Stimulated activated CD8-positive, alpha-beta memory T cell treated with anti-CD3 and anti-CD28 coated beads, Interleukin-7, amount 100 ng/mL, for 4 hours (primary cell): ENCODE results near the gene F10.

Experiments used
- DNase-seq, 2 donors: peaks; one replicate each; pipeline ENCODE4 v3.0.0-alpha.2; 2020; ENCODE audit warnings: low read depth in 2 of 2

F10 gene

DNA sequence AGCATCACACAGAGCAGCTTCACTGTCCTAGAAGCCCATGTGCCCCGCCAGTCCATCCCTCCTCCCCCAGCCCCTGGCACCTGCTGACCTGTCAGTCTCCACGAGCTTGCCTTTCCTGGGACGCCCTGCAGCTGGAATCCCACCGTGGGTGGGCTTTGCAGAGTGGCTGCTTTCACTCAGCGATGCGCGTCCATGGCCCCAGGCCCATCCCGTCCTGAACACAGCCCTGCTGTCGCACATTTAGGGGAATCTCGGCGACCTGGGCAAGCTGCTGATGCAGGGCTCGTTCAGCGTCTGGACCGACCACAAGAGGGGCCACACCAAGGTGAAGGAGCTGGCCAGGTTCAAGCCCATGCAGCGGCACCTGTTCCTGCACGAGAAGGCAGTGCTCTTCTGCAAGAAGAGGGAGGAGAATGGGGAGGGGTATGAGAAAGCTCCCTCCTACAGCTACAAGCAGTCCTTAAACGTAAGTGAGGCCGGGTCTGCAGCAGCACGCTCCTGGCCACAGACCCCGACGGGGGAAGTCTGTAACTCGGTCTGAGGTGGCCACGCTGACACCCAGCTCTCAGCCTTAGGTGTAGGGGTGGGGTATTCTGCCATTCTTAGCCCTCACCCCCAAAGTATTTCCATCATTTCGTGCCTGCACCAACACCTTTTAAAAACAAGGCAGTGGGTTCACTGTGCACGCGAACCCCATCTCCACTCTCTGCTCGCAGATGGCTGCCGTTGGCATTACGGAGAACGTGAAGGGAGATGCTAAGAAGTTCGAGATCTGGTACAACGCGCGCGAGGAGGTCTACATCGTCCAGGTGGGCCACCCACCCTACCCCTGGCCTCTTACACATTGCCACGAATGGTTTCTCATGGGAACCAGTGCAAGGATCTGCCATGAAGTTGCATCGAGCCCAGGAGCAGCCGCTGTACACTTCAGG is 35.3 kb upstream of the F10 start:
- no peak for DNase-seq

DNA sequence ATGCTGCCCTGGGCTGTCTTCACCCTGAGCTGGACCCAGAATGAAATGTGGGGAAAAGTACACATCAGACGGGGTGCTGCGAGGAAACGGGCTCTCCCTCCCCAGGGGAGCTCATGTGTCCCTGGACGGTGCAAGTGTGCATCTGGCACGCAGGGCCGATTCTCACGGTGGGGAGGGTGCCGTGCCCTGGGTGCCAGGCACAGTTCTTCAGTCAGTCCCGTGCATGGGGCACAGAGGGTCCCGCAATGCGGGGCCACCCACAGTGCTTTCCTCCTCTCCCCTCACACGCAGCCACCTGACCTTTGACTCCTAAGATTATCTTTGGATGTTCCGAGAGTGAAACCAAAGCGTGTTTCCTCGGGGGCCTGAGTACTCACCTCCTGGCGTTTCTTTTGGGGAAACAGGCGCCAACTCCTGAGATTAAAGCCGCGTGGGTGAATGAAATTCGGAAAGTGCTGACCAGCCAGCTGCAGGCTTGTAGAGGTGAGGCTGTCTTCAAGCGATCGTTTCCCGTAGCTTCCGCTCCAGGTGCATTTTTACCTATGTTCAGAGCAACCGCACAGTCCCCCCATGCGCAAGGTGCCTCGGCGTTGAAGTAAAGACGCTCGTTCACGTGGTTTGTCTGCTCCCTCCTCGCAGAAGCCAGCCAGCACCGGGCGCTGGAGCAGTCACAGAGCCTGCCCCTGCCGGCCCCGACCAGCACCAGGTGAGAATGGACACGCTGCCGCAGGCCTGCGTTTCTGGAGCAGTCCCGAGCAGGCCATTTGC is 34.5 kb upstream of the F10 start:
- no peak for DNase-seq

GRCh38 chr13:113088691-113089020 is 33.9 kb upstream of the F10 start:
- DNase-seq: no peak

GRCh38 chr13:113089693-113090414 is 32.7 kb upstream of the F10 start:
- DNase-seq: no peak

DNA sequence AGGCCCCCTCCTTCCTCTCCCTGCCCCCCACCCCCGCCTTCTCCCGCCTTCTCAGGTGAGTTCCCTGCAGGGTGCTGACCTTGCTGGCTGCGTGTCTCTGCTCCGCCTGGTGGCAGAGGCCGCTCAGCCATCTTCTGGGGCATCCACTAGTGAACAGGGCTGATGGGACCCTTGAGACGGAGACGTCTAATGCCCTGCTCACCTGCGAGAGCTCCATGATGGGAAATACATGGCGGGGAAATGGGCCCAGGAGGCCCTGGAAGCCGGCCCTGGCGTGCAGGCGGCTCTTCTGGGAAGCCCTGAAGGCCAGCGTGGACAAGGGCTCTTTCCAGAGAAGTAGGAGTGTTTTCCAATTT is 32.2 kb upstream of the F10 start:
- DNase-seq: no peak

DNA sequence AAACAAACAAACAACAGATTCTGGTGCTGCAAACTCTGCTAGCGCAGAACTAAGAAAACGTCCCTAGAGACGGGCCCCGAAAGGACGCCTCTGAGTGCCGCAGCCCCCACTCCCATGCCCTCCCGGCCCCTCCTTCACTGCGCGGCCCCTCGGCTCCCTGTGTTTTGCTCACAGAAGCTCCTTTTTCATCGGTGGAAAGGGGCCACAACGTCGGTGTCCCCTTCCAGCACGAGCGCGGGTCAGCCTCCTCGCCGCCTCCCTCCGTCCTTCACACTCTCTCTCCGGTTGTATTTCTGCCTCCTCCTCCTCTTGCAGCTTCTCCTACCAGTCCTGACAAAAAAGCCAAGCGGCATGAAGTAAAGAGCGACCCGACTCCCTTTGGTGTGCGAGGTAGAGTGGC is 31.8 kb upstream of the F10 start:
- DNase-seq: no peak

DNA sequence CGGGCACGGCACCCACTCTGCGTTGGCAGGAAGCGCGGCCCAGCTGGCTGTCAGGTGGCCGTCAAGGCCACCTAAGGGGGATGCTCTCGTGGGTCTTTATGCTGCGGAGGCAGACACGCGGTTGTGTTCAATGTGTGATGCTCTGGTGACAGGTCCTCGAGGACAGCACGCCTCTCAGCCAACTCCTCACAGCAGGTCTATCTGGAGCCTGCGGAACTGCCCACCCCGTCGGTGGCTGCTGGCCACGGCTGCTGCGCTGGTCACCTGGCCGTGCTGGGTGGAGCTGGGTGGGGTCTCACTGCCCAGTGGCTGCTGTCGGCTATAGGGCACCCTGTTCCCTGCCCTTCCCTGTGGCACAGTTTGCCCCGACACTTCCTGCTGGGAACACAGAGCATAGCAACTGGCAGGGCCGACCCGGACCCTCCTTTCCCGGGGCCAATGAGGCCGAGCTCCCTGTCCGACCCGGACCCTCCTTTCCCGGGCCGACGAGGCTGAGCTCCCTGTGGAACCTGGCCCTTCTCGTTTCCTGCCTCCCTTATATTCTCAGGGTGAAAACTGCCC is 31.3 kb upstream of the F10 start:
- DNase-seq: no peak

GRCh38 chr13:113091891-113092775 is 30.5 kb upstream of the F10 start:
- DNase-seq: no peak

GRCh38 chr13:113092776-113093579 is 29.6 kb upstream of the F10 start:
- DNase-seq: no peak

DNA sequence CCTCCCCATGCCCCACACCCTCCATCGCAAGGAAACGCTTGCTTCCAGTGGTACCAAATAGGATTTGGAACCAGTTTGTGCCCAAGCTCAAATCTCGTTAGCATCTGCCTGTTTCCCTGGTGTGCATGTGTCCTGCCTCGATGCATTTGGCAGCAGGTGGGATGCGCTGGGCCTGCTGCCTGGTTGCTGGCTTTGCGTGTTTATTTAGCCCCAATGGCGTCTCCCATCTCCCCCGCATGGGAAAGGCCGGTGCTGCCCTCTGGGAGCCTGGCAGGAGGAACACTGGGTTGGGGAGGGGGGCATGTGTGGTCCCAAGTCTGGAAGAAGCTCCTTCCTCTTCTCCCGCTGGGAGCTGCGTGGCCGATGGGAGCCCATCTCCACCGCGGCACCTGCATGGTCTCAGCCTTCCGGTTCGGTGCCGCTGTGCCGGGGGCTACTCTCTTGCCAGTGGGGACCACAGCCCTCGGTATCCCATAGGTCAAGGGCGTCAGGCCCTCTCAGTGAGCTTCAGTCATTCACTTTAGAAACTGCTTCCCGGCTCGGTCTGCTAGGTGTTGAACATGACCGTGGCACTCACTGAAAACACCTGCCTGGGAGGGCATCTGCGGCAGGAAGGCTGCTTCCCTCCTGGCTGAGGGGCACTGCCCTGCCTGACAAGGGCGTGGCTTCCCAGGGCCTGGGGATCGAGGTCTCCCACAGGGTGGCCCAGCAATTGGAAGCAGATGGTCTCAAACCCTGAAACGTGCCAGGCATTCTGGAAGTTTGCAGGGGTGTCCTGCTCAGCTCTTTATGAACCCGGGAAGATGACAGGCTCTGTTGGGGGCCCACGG is 28.8 kb upstream of the F10 start:
- DNase-seq: no peak

GRCh38 chr13:113094410-113094800 is 28.2 kb upstream of the F10 start:
- DNase-seq: no peak

DNA sequence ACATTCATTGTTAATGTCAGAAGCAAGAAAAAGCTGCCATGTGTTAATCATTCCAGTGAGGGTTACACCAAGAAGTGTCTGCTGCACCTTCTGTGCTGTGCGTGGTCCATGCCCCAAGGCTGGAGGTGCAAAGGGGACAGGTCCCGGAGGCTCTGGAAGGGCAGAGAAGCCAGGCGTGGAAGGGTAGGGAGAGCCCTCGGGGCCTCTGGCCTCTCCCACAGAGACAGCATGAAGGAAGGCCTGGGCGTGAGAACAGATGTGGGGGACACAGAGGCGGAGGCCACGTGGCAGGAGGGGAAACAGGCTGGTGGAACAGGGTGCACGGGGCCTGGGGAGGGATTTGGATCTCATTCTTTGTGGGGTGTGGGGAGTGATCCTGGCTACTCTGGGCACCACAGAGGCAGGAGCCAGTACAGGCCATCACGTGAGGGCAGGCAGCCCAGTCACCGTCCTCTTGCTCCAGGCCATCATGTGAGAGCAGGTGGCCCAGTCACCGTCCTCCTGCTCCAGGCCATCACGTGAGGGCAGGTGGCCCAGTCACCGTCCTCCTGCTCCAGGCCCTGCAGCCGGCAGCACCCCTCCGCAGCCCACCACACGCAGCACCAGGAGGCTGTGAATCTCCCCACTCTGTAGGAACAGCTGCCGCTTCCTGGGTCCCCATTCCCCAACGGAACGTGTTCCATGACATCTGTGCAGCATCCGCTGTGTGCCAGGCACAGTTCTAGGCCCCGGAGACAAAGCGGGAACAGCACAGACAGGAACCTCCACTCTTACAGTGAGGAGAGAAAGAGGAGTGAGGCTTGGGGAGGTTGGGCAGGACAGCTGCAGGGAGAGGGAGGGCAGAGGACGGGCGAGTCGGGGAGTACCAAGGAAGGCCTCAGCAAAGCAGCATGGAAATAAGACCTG is 27.2 kb upstream of the F10 start:
- no peak for DNase-seq

DNA sequence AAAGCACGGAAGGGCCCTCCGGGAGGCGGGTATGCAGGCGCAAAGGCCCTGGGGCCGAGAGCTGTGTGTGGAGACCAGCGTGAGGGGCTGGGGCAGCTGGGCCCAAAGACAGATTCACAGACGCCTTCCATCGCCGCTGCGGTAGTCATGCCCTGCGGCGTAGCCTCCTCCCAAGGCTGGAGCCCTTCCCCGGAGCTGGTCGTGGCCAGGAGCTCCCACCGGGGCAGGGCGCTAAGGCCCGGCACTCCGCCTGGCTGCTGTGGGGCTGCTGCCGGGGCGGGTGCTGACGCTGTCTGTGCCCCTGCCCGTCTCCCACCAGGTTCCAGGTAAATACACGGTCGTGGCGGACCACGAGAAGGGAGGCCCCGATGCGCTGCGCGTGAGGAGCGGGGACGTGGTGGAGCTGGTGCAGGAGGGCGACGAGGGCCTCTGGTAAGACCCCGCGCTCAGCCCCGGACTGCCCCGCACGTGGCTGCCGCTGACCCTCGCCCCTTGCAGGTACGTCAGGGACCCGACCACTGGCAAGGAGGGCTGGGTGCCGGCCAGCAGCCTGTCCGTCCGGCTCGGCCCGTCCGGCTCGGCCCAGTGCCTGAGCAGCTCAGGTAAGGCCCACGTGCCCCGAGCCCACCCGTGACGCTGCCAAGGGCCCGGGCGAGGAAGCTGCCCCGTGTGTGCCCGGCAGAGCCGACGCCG is 26.4 kb upstream of the F10 start:
- DNase-seq: no peak

DNA sequence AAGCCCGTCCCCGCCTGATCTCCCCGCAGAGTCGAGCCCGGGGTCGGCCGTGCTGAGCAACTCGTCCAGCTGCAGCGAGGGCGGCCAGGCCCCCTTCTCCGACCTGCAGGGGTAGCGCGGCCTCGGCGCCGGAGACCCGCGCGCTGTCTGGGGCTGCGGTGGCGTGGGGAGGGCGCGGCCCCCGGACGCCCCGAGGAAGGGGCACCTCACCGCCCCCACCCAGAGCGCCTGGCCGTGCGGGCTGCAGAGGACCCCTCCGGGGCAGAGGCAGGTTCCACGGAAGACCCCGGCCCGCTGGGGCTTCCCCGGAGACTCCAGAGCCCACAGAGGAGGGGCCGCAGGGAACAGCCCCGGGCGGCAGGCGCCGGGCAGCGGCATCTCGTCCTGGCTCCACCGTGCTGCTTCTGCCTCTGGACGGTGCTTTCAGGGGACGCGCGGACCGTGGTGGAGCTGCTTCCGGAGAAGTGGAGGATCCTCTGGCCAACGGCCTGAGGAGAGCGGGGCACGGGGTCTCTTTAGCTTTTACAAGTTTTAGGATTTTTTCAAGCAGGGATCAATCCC is 25.8 kb upstream of the F10 start:
- no peak for DNase-seq

DNA sequence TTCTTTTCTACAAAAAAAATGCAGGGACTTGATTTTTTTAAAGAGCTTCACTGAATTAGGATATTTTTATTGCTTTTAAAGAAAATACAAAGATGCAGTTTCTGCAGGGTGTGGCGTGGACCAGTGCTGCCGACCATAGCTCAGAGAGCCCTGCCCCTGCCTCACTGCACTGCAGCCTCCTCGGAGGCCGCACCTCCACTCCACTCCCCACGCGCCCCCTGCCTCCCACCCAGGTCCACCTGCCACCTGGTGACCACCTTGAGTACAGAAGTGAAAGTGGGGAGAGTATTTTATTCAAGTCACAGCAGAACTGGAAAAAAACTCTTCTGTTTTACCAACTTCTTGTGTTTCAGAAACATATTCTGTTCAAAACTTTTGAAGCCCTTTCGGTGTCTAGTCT is 24.9 kb upstream of the F10 start:
- no peak for DNase-seq

DNA sequence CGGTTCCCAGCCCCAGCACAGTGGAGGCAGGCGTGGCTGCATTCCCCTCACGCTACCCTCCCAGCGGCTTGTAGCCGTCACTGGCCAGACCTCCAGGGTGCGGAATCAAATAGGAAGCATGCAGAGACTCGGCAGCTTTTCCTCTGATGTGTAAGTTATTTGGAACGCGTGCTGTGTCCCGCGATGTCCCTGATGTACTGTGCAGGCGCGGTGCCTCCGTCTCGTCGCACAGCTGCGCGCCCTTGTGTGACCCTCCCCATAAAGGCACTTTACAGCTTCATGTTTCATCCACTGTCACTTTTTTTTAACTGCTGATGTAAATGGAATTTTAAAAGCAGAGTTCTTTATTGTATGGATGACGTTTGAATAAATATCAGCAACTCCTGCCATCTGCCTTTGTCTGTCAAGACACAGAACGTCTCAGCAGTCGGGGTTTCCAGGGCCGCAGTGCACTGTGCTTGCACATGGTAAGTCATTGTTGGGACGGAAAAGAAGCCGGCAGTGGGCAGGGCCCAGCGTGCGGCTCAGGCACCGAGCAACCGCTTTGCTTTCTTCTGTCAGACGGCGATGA is 24.4 kb upstream of the F10 start:
- no peak for DNase-seq

GRCh38 chr13:113099142-113099541 is 23.5 kb upstream of the F10 start:
- DNase-seq: no peak
